GM18499 (cell line): ENCODE results near the gene OR52H1.

Experiments used
- ATAC-seq: cut with Tn5 transposase; IDR thresholded peaks from one replicate; pipeline ENCODE4 v1.9.1; 2021; ENCODE audit warnings: moderate number of reproducible peaks; ENCODE audit not compliant: insufficient read depth, unreplicated experiment

OR52H1 gene

GRCh38 chr11:5536482-5536881 is 11.9 kb downstream of the OR52H1 start:
- no peak for ATAC-seq

GRCh38 chr11:5534046-5534445 is 14.3 kb downstream of the OR52H1 start:
- ATAC-seq, result no peak

- no peak for ATAC-seq
Observed at GRCh38 chr11:5531053-5531831, 17.1 kb downstream of the OR52H1 start.

GRCh38 chr11:5528495-5528894 is 19.8 kb downstream of the OR52H1 start:
- ATAC-seq, result no peak

GRCh38 chr11:5527716-5528115 is 20.6 kb downstream of the OR52H1 start:
- ATAC-seq, result no peak

GRCh38 chr11:5524756-5525155 is 23.6 kb downstream of the OR52H1 start:
- ATAC-seq, result no peak

- ATAC-seq, result no peak
Observed at GRCh38 chr11:5522308-5522707, 26.0 kb downstream of the OR52H1 start.

GRCh38 chr11:5521540-5521939 is 26.8 kb downstream of the OR52H1 start:
- no peak for ATAC-seq

- ATAC-seq, result no peak
Observed at GRCh38 chr11:5516599-5516998, 31.7 kb downstream of the OR52H1 start, which contains the start of gene UBQLNL. UBQLNL (minus strand) TSS chr11:5516699; CDS start chr11:5516441, 258 bp downstream.

GRCh38 chr11:5514841-5515240 is 33.5 kb downstream of the OR52H1 start:
- no peak for ATAC-seq

- ATAC-seq, result no peak
Observed at GRCh38 chr11:5509803-5510202, 38.5 kb downstream of the OR52H1 start, which contains the start of gene UBQLN3. UBQLN3 (minus strand) TSS chr11:5509957; CDS start chr11:5509558, 399 bp downstream.

GRCh38 chr11:5508605-5509004 is 39.7 kb downstream of the OR52H1 start:
- ATAC-seq, result no peak

GRCh38 chr11:5507933-5508305 is 40.4 kb downstream of the OR52H1 start:
- no peak for ATAC-seq

- no peak for ATAC-seq
Observed at GRCh38 chr11:5507177-5507932, 41.0 kb downstream of the OR52H1 start.

- ATAC-seq, result no peak
Observed at GRCh38 chr11:5505363-5506048, 42.8 kb downstream of the OR52H1 start.

- no peak for ATAC-seq
Observed at GRCh38 chr11:5504403-5504921, 43.9 kb downstream of the OR52H1 start.

- ATAC-seq, result no peak
Observed at GRCh38 chr11:5500393-5500801, 47.9 kb downstream of the OR52H1 start.

- ATAC-seq, result no peak
Observed at GRCh38 chr11:5499671-5500070, 48.7 kb downstream of the OR52H1 start.
